B cell (primary cell): ENCODE data around the gene SCN2B.

ENCODE experiments used
- EZH2 ChIP-seq: IDR thresholded peaks from 2 replicates; pipeline ENCODE4 v1.6.1; 2012; ENCODE audit warnings: borderline replicate concordance, low read depth, mild to moderate bottlenecking, moderate library complexity, low read length; ENCODE audit not compliant: insufficient read depth, poor library complexity, severe bottlenecking
- TF ChIP-seq, protein P1 (sequence below): fragments of 200-600 bp; IDR thresholded peaks from one replicate; pipeline ENCODE4 v1.8.0; 2022; ENCODE audit warnings: antibody characterized with exemption, mild to moderate bottlenecking

DNA sequence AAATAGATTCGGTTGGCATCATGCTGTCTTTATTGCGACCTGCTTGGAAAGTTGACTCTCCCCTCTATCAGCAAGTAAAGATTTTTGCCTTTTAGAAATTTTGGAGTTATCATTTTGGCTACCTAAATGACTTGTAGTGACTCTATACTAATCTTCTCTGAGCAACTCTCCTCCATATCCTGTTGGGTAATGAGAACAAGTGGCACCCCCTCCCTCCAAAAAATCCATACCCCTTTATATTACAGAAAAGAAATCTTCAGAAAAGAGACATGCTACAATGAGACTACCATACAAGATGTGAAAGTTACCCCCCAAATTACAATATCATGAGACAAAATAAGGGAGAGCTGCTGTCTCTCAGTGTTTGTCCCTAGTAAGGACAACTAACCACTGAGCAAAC is 47.1 kb upstream of the SCN2B start:
- TF ChIP-seq, protein P1, sequence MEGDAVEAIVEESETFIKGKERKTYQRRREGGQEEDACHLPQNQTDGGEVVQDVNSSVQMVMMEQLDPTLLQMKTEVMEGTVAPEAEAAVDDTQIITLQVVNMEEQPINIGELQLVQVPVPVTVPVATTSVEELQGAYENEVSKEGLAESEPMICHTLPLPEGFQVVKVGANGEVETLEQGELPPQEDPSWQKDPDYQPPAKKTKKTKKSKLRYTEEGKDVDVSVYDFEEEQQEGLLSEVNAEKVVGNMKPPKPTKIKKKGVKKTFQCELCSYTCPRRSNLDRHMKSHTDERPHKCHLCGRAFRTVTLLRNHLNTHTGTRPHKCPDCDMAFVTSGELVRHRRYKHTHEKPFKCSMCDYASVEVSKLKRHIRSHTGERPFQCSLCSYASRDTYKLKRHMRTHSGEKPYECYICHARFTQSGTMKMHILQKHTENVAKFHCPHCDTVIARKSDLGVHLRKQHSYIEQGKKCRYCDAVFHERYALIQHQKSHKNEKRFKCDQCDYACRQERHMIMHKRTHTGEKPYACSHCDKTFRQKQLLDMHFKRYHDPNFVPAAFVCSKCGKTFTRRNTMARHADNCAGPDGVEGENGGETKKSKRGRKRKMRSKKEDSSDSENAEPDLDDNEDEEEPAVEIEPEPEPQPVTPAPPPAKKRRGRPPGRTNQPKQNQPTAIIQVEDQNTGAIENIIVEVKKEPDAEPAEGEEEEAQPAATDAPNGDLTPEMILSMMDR, result no peak
- no peak for TF ChIP-seq EZH2
